ENCODE data around the gene TFDP1.
A peak's percentile ranks its signal among the peaks of the same experiment; 100 is the strongest.
"Not testable (repeated sequence)": the region's sequence is repeated elsewhere in the genome, so short reads cannot be mapped to it uniquely, and the experiment has no call there.

The TFDP1 gene

DNA sequence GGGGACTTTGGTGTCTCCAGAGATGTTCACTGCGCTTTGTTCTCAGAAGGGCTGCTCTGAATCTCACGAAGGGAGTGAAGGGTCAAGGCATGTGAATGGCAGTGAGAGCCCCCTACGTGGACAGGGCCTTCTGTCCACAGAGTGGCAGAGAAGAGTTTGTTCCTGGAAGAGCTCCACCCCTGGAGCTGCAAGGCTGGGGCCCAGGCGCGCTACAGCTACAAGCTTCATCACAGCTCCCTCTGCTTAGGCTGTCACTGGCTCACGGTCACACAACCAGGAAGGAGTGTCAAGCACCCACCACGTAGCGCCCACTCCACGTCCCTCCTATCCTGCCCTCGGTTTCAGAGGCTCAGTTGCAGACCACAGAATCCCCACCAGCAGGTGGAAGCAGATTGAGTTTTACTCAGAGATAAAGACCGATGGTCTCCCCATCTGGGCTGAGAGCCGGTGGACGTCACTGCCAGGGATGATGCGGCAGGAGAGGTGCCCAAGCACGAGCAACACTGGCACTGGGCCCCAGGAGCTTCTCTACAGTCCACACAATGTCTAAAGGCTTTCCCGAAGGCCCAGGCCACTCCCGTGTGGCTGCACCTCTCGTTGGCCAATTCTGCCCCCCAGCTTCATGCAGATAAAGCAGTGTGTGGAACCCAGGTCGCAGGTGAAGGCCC lies 23.0 kb upstream of the TFDP1 start:
- H3K27me3 Mint-ChIP-seq (ENCODE audit: low read depth) = peaks cover 5% of the 10 kb centered on the region
- H3K36me3 Mint-ChIP-seq (ENCODE audit: low read depth) = no peaks in the 10 kb centered on the region
- H3K27ac Mint-ChIP-seq = no peak overlapping the region
- H3K4me1 Mint-ChIP-seq = peaks cover 18% of the 10 kb centered on the region
- TF ChIP-seq, protein P1, sequence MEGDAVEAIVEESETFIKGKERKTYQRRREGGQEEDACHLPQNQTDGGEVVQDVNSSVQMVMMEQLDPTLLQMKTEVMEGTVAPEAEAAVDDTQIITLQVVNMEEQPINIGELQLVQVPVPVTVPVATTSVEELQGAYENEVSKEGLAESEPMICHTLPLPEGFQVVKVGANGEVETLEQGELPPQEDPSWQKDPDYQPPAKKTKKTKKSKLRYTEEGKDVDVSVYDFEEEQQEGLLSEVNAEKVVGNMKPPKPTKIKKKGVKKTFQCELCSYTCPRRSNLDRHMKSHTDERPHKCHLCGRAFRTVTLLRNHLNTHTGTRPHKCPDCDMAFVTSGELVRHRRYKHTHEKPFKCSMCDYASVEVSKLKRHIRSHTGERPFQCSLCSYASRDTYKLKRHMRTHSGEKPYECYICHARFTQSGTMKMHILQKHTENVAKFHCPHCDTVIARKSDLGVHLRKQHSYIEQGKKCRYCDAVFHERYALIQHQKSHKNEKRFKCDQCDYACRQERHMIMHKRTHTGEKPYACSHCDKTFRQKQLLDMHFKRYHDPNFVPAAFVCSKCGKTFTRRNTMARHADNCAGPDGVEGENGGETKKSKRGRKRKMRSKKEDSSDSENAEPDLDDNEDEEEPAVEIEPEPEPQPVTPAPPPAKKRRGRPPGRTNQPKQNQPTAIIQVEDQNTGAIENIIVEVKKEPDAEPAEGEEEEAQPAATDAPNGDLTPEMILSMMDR (IDR thresholded peaks at IDR 0.05; ENCODE audit: unreplicated experiment in 3 of 3) = no peak
- no peak overlapping the region for H3K4me3 Mint-ChIP-seq
- no peaks in the 10 kb centered on the region for H3K9me3 Mint-ChIP-seq

DNA sequence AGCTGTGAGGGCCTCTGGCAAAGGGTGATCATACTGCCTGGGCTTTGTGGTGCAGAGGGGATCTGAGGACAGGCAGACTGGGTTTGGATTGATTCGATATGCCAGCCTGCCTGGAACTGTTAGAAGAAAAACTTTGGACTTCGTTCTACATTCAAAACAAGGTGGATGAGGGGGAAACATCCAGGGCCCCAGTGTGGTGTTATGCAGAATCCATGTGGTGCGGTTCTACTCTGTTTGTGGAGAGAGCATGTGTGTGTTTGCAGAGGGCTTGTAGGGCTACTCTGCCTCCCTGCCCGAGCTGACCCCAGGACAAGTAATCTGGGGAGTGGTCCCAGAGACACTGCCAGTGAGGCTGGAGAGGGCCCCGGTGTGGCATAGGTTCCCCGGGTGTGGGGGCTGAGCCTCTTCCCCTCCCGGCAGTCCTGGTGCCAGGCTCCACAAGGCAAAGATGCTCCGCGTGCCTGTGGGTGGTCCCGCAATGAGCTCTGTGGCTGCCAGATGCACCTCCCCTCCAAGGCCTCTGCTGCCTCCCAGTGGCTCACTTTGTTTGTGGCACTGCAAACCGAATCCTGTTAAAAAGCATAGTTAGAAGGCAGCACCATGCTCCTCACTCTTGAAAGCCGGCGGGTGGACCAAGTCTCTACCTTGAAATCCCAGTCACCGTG lies 22.3 kb upstream of the TFDP1 start:
- H3K27ac Mint-ChIP-seq = peak overlapping the region; percentile 68 to 81 (median 69)
- H3K4me3 Mint-ChIP-seq = peak overlapping the region in 1 of 3 experiments; percentile 51
- H3K9me3 Mint-ChIP-seq = no peaks in the 10 kb centered on the region

DNA sequence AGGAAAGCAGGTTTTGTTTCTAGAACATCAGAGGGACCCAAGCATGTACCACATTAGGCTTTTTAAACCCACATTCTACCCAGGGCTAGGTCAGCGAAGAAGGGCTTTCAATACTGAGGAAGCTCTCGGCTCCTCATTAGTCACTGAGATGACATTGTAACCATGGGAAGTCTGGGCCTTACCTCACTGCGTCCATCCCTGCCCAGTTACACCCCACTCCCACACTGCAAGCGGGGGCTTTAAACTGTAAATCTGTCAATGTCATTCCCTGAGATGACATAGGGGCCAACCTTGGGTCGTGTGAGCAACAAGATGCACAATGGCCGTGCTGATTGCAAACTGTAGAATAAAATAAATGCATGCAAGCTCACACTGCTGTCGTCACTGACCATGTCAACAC lies 21.7 kb upstream of the TFDP1 start:
- Mint-ChIP-seq H3K4me3 (peak overlapping the region in 1 of 3 experiments; percentile 51), H3K27ac (peak overlapping the region; percentile 68 to 81 (median 69)), H3K9me3 (no peaks in the 10 kb centered on the region), H3K4me1 (peaks cover 18% of the 10 kb centered on the region), H3K36me3 (ENCODE audit: low read depth) (no peaks in the 10 kb centered on the region), H3K27me3 (ENCODE audit: low read depth) (peaks cover 5% of the 10 kb centered on the region)
- TF ChIP-seq, protein P1 (IDR thresholded peaks at IDR 0.05; ENCODE audit: unreplicated experiment in 3 of 3) = no peak

More for the DNA sequence above, 22.3 kb upstream of the TFDP1 start:
- H3K27me3 Mint-ChIP-seq (ENCODE audit: low read depth) = peaks cover 5% of the 10 kb centered on the region
- H3K4me1 Mint-ChIP-seq = peaks cover 18% of the 10 kb centered on the region
- no peaks in the 10 kb centered on the region for H3K36me3 Mint-ChIP-seq (ENCODE audit: low read depth)
- TF ChIP-seq, protein P1 (IDR thresholded peaks at IDR 0.05; ENCODE audit: unreplicated experiment in 3 of 3) = peak; percentile 78 to 86 (median 85)

DNA sequence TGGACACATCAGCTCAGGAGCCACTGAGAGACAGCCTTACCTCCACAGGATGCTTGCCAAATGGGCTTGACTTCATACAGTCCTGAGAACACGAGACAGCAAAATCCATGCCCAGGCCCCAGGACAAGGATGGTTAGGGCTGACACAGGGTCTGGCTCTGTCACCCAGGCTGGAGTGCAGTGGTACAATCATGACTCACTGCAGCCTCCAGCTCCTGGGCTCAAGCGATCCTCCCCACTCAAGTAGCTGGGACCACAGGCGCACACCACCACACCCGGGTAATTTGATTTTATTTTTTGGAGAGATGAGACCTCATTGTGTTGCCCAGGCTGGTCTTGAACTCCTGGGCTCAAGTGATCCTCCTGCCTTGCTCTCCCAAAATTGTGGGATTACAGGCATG lies 21.0 kb upstream of the TFDP1 start:
- peaks cover 18% of the 10 kb centered on the region for H3K4me1 Mint-ChIP-seq
- not testable (repeated sequence) for H3K4me3 Mint-ChIP-seq; H3K27me3 Mint-ChIP-seq (ENCODE audit: low read depth); H3K36me3 Mint-ChIP-seq (ENCODE audit: low read depth); H3K9me3 Mint-ChIP-seq; H3K27ac Mint-ChIP-seq

DNA sequence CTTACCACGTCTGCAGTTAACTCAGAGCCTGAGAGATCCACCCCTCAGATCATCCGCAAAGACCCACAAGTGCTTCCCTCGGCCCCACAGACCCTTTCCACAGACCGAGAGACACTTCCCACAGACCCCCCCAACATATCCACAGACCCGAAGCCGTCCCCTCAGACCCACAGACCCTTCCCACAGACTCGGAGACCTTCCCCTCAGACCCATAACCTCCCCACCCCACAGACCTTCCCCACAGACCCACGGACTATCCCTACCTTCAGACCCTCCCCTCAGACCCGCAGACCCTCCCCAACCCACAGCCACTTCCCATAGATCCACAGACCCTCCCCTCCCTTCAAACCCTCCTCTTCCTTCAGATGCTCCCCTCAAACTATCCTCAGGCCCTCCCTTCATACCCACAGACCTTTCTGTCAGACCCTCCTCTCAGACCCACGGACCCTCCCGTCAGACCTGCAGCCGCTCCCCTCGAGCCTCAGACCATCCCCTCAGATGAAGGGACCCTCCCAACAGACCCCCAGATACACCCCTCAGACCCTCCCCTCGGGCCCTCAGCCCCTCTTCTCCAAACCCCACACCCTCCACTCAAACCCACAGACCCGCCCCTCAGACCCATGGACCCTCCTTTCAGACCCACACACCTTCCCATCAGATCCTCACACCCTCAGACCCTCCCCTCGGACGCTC lies 20.1 kb upstream of the TFDP1 start:
- H3K27me3 Mint-ChIP-seq (ENCODE audit: low read depth) = peaks cover 5% of the 10 kb centered on the region
- H3K4me3 Mint-ChIP-seq = no peak overlapping the region
- TF ChIP-seq, protein P1 (IDR thresholded peaks at IDR 0.05; ENCODE audit: unreplicated experiment in 3 of 3) = no peak
- H3K36me3 Mint-ChIP-seq (ENCODE audit: low read depth) = no peaks in the 10 kb centered on the region
- H3K9me3 Mint-ChIP-seq = no peaks in the 10 kb centered on the region
- peaks cover 13% of the 10 kb centered on the region for H3K4me1 Mint-ChIP-seq
- H3K27ac Mint-ChIP-seq = no peak overlapping the region

DNA sequence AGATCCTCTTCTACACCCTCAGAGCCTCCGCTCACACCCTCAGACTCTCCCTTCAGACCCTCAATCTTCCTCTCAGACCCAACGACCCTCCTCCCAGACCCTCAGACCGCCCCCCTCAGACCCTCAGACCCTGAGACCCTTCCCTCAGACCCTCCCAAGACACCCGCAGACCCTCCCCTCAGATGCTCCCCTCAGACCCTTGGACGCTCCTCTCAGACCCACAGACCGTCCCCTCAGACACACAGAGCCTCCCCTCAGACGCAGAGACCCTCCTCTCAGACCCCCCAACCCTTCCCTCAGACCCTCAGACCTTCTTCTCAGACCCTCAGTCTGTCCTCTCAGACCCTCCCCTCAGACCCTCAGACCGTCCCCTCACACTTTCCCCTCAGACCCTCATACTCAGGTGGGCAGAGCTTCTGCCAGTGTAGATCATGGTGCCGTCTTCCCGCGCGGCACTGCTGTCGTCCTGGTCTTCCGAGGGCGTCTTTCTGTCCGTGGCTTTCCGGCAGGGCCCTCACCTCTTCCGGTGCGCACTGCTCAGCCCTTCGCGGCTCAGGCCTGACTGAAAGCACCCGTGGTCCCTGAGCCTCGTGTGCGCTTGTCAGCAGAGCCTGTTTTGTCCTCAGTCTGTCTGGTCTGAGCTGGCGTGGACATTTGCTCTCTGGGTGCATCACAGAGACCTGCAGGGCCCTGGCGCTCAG lies 18.9 kb upstream of the TFDP1 start:
- Mint-ChIP-seq H3K27me3 (ENCODE audit: low read depth) (peaks cover 5% of the 10 kb centered on the region), H3K4me1 (peaks cover 13% of the 10 kb centered on the region), H3K9me3 (peaks cover 3% of the 10 kb centered on the region), H3K36me3 (ENCODE audit: low read depth) (no peaks in the 10 kb centered on the region), H3K4me3 (no peak overlapping the region), H3K27ac (no peak overlapping the region)
- TF ChIP-seq, protein P1 (IDR thresholded peaks at IDR 0.05; ENCODE audit: unreplicated experiment in 3 of 3) = no peak

Data from nephron (organoid).